GM12891 (cell line): ENCODE data around the gene ZNF548.
A peak's percentile ranks its signal among the peaks of the same experiment; 100 is the strongest.

Source experiments
- PAX5 ChIP-seq: IDR thresholded peaks from 2 replicates; pipeline ENCODE4 v1.6.1; 2011; ENCODE audit warnings: low read length, moderate library complexity, mild to moderate bottlenecking; ENCODE audit not compliant: insufficient read depth, severe bottlenecking
- POLR2A ChIP-seq: IDR thresholded peaks from 2 replicates; pipeline ENCODE4 v1.6.1; 2011; ENCODE audit warnings: low read depth, low read length, control low read depth
- POLR2AphosphoS5 ChIP-seq: IDR thresholded peaks from 2 replicates; pipeline ENCODE4 v1.6.1; 2011; ENCODE audit warnings: low read depth, low read length, control low read depth
- SPI1 ChIP-seq: IDR thresholded peaks from 2 replicates; pipeline ENCODE4 v1.6.1; 2011; ENCODE audit warnings: low read depth, low read length, control low read depth
- TAF1 ChIP-seq: IDR thresholded peaks from 2 replicates; pipeline ENCODE4 v1.6.1; 2011; ENCODE audit warnings: low read depth, low read length, control low read depth

- TF ChIP-seq POLR2A (peak; percentile 61; the same call in 1 of the 2 replicates), POLR2AphosphoS5 (peak; percentile 54; the same call in 1 of the 2 replicates), PAX5 (no peak), TAF1 (peak; percentile 69; the same call in 1 of the 2 replicates), SPI1 (no peak)
These were observed 21.4 kb downstream of the ZNF548 start, which contains the start of gene ZNF17 for GRCh38 chr19:57410877-57411671.
